ENCODE results near the gene CLSTN2.

Gene CLSTN2

GRCh38 chr3:140097874-140098635 is 163.1 kb downstream of the CLSTN2 start:
- no peak for DNase-seq

GRCh38 chr3:140100479-140100878 is 165.5 kb downstream of the CLSTN2 start:
- DNase-seq: no peak

DNA sequence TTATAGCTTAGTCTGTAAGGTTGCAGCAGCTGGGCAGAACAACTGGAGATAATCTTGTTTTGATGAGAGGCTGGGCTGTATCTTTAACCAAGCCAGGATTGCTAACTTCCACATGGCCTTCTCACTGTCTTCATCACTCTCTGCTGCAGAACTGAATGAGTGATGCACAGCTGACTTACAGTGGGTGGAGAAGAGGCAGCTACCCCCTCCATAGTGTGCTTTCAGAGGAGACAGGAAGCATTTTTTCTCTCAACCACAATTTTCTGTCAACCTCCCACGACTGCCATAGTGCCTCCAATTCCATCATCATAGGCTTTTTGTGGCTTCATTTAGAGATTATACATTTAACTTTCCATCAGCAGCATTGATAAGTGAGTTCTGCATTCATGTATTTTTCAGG is 168.2 kb downstream of the CLSTN2 start:
- no peak for DNase-seq

DNA sequence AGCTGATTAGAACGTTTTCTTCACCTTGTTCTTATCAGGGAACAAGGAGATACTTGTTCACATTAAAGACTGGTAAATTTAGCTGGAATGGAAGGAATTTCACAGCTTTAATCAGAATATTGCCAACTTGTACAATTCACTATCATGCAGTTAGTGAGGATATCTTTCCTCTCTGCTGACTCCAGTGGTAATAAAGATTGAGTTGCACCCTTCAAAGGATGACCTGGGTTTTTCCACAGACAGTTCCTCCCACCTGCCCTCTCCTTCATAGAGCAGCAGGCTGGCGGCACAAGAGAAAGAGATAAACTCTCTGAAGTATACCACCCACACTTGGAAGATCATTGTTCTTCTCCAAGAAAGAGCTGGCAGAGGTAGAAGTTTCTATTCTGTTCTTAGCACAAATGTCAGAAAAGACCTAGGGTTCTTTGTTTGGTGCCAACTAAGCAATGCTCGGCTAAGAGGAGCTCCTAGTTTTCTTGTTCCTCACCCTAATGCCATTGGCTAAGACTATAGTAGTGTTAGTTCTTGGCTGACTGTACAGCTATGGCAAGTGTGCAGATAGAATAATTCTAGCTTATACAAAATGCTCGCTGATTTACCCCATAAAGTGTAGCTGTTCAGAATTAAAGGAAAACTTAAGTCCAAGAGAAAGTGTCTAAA is 169.1 kb downstream of the CLSTN2 start:
- DNase-seq: no peak

- DNase-seq: no peak
These were observed 179.2 kb downstream of the CLSTN2 start for GRCh38 chr3:140113996-140114788.

- no peak for DNase-seq
These were observed 179.8 kb downstream of the CLSTN2 start for GRCh38 chr3:140114789-140115080.

DNA sequence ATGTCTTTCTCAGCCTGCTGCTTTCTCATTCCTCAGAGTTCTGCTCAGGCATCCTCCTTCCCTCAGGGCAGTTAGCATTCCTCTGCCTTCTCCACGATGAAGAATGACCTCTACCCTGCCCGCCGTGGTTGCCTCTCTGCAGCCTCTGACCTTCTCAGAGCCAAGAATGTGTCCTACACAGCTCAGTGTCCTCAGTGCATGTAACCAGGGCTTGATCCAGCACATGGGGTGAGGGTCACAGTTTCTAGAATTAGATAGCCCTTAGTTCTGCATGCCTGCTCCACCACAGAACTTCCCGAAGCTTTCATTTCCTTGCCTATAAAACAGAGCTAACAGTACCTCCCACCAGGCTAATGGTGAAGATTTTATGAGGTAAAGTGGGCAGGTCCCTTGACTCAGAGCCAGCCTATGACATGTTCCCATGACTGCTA is 182.1 kb downstream of the CLSTN2 start:
- DNase-seq: no peak

GRCh38 chr3:140122183-140122582 is 187.2 kb downstream of the CLSTN2 start:
- no peak for DNase-seq

- no peak for DNase-seq
These were observed 193.2 kb downstream of the CLSTN2 start for GRCh38 chr3:140128217-140128616.

DNA sequence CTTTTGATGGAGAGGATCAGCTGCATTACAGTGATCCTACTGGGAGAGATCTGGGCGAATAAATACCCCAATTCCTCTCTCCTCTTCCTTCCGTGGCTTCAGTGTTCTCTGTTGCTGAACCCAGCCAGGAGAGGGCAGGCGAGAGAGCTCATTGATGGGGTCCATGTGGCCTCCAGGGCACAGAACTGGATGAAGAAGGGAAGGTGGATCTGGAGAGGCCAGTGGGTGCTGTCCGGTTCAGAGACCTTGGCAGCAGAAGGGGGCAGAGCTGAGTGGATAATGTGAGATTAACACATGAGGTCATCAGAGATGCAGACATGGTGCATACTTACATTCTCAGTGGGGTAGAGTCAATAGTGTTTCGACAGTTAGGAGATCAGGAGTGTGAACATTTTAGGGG is 193.6 kb downstream of the CLSTN2 start:
- no peak for DNase-seq

GRCh38 chr3:140129768-140130284 is 194.8 kb downstream of the CLSTN2 start:
- DNase-seq: no peak

DNA sequence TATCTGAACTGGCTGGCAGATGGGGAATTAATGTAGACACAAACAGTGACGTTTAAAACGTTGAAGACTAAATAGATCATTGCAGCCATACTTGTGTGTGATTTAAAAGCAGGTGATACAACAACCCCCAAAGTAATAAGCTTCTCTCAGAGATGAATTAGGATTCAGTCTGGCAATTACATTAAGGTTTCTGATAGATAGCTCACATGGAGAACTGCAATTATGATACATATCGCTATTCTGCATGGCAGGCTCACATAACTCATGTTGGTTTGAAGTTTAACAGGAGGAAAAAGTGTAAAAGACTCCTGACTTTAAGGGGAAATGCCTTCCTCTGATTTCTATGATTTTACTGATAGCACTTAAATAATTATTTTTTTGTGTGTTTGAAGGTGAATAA is 196.9 kb downstream of the CLSTN2 start:
- no peak for DNase-seq

- DNase-seq: no peak
These were observed 199.4 kb downstream of the CLSTN2 start for GRCh38 chr3:140134231-140134965.

- DNase-seq: no peak
These were observed 200.5 kb downstream of the CLSTN2 start for GRCh38 chr3:140135461-140135860.

GRCh38 chr3:140143367-140144069 is 208.5 kb downstream of the CLSTN2 start:
- no peak for DNase-seq

- DNase-seq: no peak
These were observed 210.5 kb downstream of the CLSTN2 start for GRCh38 chr3:140145528-140145927.

DNA sequence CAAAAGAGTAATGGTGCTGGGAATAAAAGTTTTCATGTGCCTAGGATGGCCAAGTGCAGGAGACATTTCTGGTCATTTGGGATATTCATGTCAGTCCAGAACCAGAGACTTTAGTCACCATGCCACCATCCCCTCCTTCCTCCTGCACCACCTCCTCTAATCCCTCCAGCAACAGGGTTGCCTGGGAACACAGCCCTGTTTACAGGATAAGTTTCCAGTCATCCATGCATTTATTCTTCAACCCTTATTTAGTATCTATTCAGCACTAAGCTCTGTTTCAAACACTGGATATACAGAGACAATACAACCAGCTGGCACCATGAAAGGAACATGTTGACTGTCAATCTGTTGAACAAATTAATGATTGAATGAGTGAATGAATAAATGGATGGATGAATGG is 211.7 kb downstream of the CLSTN2 start:
- peak; percentile 45 for DNase-seq

DNA sequence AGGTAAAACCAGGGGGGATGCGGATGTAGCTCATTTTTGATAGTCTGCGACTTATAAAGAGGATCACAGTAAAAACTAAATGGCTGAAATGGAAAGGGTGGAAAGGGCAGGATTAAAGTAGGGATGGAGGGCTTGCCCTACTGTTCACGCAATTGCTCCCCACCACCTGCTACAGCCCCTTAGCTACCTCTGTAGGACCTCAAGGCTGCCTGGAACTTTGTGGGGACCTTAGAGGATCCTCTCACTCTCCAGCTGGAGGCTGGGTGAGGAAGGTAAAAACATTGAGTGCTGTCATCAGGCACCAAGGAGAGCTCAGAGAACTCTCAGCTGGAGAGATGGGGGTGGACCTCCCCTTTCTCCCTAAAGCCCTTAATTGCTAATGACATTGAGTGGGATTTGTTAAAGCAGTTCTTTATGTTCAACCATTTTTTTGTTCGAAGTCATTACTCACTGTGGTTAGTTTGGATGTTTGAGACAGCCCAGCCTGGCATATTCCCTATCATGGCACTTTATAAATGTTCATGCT is 213.0 kb downstream of the CLSTN2 start:
- no peak for DNase-seq

GRCh38 chr3:140148824-140149390 is 213.9 kb downstream of the CLSTN2 start:
- no peak for DNase-seq

GRCh38 chr3:140151321-140151720 is 216.3 kb downstream of the CLSTN2 start:
- no peak for DNase-seq

DNA sequence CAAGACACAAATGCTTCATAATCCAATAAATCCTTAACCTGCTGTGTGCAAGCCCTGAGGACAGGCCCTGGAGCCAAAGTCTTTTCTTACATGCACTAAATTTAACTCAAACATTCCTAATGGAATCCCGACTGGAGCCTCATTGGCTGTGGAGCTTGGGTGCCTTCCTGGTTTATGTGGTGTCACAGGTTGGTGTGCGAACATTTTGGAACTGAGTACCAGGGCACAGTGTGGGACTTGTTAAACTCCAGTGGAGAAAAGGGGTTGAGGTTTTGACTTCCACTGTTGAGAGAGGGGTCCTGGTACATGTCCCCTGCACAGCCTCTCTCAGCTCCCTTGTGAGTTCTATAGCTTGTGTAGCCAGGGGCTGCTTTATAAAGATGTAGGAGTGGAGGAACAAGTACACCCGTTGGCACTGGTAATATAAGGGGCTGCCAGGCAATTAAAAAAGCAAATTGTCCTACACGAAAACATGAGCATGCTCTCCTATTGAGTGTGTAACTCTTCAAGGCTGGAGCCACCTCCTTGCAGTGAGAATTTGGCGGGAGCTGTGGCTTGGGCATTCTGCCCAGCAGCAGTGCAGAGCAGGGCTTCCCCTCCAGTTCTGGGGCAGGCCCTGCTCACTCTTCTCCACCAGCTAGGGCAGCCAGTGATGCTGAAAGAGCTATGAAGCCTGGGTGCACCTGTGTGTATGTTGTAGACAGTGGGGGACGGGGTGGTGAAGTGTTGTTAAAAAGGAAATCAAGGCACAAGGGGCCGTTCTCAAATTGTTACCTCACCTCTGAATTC is 218.1 kb downstream of the CLSTN2 start:
- DNase-seq: no peak
